ENCODE data around the gene NIT2. TPM values are rescaled to one million over a fixed set of nuclear protein-coding genes. Genes with fewer than 3 reads are reported as not detected.

Gene NIT2
- total RNA-seq, 2 experiments from 2014 or later, result 42.8 to 43.5 TPM

GRCh38 chr3:100352296-100353231 is 18.0 kb downstream of the NIT2 start:
- Mint-ChIP-seq H3K9me3 (peaks cover 1% of the 10 kb centered on the region), H3K4me3 (no peak overlapping the region), H3K27ac (no peak overlapping the region), H3K27me3 (no peaks in the 10 kb centered on the region), H3K4me1 (peaks cover 3% of the 10 kb centered on the region), H3K36me3 (peaks cover 45% of the 10 kb centered on the region)
- POLR2A ChIA-PET, result no interaction called here
- no peak for ATAC-seq (ENCODE audit: low read depth)
- no peak for DNase-seq

- Mint-ChIP-seq H3K36me3 (peaks cover 35% of the 10 kb centered on the region), H3K4me3 (no peak overlapping the region), H3K27me3 (no peaks in the 10 kb centered on the region), H3K4me1 (peaks cover 3% of the 10 kb centered on the region), H3K9me3 (peaks cover 1% of the 10 kb centered on the region), H3K27ac (no peak overlapping the region)
- ATAC-seq (ENCODE audit: low read depth), result no peak
- POLR2A ChIA-PET, result no interaction called here
- no peak for DNase-seq
Observed at GRCh38 chr3:100354850-100355249, 20.3 kb downstream of the NIT2 start.

GRCh38 chr3:100358413-100358812 is 23.9 kb downstream of the NIT2 start:
- no peak for ATAC-seq (ENCODE audit: low read depth)
- Mint-ChIP-seq H3K4me1 (peaks cover 1% of the 10 kb centered on the region), H3K4me3 (no peak overlapping the region), H3K27ac (peak overlapping the region; percentile 13), H3K27me3 (no peaks in the 10 kb centered on the region), H3K9me3 (peaks cover 2% of the 10 kb centered on the region), H3K36me3 (peaks cover 41% of the 10 kb centered on the region)
- DNase-seq, result no peak
- POLR2A ChIA-PET, result no interaction called here

GRCh38 chr3:100359035-100359434 is 24.5 kb downstream of the NIT2 start:
- POLR2A ChIA-PET, result no interaction called here
- Mint-ChIP-seq H3K4me1 (no peaks in the 10 kb centered on the region), H3K27me3 (no peaks in the 10 kb centered on the region), H3K36me3 (peaks cover 44% of the 10 kb centered on the region), H3K4me3 (no peak overlapping the region), H3K9me3 (peaks cover 2% of the 10 kb centered on the region), H3K27ac (no peak overlapping the region)
- no peak for ATAC-seq (ENCODE audit: low read depth)
- no peak for DNase-seq

GRCh38 chr3:100360757-100361496 is 26.4 kb downstream of the NIT2 start:
- no peaks in the 10 kb centered on the region for H3K4me1 Mint-ChIP-seq
- POLR2A ChIA-PET, result no interaction called here
- peaks cover 2% of the 10 kb centered on the region for H3K9me3 Mint-ChIP-seq
- H3K27me3 Mint-ChIP-seq, result no peaks in the 10 kb centered on the region
- DNase-seq (no peak), ATAC-seq (ENCODE audit: low read depth) (no peak)
- H3K36me3 Mint-ChIP-seq, result peaks cover 46% of the 10 kb centered on the region
- no peak overlapping the region for H3K4me3 Mint-ChIP-seq
- H3K27ac Mint-ChIP-seq, result no peak overlapping the region

GRCh38 chr3:100361897-100362296 is 27.3 kb downstream of the NIT2 start:
- H3K4me3 Mint-ChIP-seq, result no peak overlapping the region
- POLR2A ChIA-PET, result no interaction called here

GRCh38 chr3:100364421-100364820 is 29.9 kb downstream of the NIT2 start:
- ATAC-seq (ENCODE audit: low read depth), result no peak
- H3K36me3 Mint-ChIP-seq, result peaks cover 52% of the 10 kb centered on the region
- POLR2A ChIA-PET, result interaction anchor here (0.5 kb wide), 1 partner anchor 40 kb away, joined by 3 read pairs; no protein-coding TSS in a partner anchor
- no peak overlapping the region for H3K27ac Mint-ChIP-seq
- no peaks in the 10 kb centered on the region for H3K27me3 Mint-ChIP-seq
- no peak for DNase-seq
- no peaks in the 10 kb centered on the region for H3K4me1 Mint-ChIP-seq
- H3K4me3 Mint-ChIP-seq, result no peak overlapping the region
- peaks cover 2% of the 10 kb centered on the region for H3K9me3 Mint-ChIP-seq

More at GRCh38 chr3:100361897-100362296, 27.3 kb downstream of the NIT2 start:
- Mint-ChIP-seq H3K36me3 (peaks cover 45% of the 10 kb centered on the region), H3K9me3 (peaks cover 2% of the 10 kb centered on the region), H3K4me1 (no peaks in the 10 kb centered on the region), H3K27ac (no peak overlapping the region), H3K27me3 (no peaks in the 10 kb centered on the region)
- DNase-seq (no peak), ATAC-seq (ENCODE audit: low read depth) (no peak)

GRCh38 chr3:100366424-100366823 is 31.9 kb downstream of the NIT2 start:
- Mint-ChIP-seq H3K27ac (no peak overlapping the region), H3K9me3 (peaks cover 2% of the 10 kb centered on the region), H3K4me3 (no peak overlapping the region), H3K4me1 (no peaks in the 10 kb centered on the region), H3K27me3 (no peaks in the 10 kb centered on the region), H3K36me3 (peaks cover 48% of the 10 kb centered on the region)
- DNase-seq (no peak), ATAC-seq (ENCODE audit: low read depth) (no peak)
- POLR2A ChIA-PET, result no interaction called here

GRCh38 chr3:100368441-100368840 is 33.9 kb downstream of the NIT2 start:
- Mint-ChIP-seq H3K4me1 (no peaks in the 10 kb centered on the region), H3K4me3 (no peak overlapping the region), H3K27ac (no peak overlapping the region), H3K36me3 (peaks cover 34% of the 10 kb centered on the region), H3K9me3 (no peaks in the 10 kb centered on the region), H3K27me3 (no peaks in the 10 kb centered on the region)
- DNase-seq (no peak), ATAC-seq (ENCODE audit: low read depth) (no peak)
- POLR2A ChIA-PET, result interaction anchor here (1.2 kb wide), 1 partner anchor 12 kb away, joined by 3 read pairs; no protein-coding TSS in a partner anchor

- no peak for DNase-seq
- Mint-ChIP-seq H3K9me3 (no peaks in the 10 kb centered on the region), H3K4me3 (no peak overlapping the region), H3K36me3 (peaks cover 22% of the 10 kb centered on the region), H3K27me3 (no peaks in the 10 kb centered on the region), H3K27ac (no peak overlapping the region), H3K4me1 (no peaks in the 10 kb centered on the region)
- ATAC-seq (ENCODE audit: low read depth), result no peak
- POLR2A ChIA-PET, result no interaction called here
Observed at GRCh38 chr3:100370756-100371155, 36.2 kb downstream of the NIT2 start.

- DNase-seq (no peak), ATAC-seq (ENCODE audit: low read depth) (no peak)
- H3K27me3 Mint-ChIP-seq, result no peaks in the 10 kb centered on the region
- H3K4me1 Mint-ChIP-seq, result no peaks in the 10 kb centered on the region
- POLR2A ChIA-PET, result interaction anchor here (1.1 kb wide), 1 partner anchor 26 kb away, joined by 3 read pairs; no protein-coding TSS in a partner anchor
- H3K9me3 Mint-ChIP-seq, result no peaks in the 10 kb centered on the region
- H3K27ac Mint-ChIP-seq, result no peak overlapping the region
- H3K36me3 Mint-ChIP-seq, result peaks cover 23% of the 10 kb centered on the region
- H3K4me3 Mint-ChIP-seq, result no peak overlapping the region
Observed at GRCh38 chr3:100374521-100374920, 40.0 kb downstream of the NIT2 start.

GRCh38 chr3:100376301-100376700 is 41.7 kb downstream of the NIT2 start:
- no peak for ATAC-seq (ENCODE audit: low read depth)
- peaks cover 36% of the 10 kb centered on the region for H3K36me3 Mint-ChIP-seq
- no peaks in the 10 kb centered on the region for H3K27me3 Mint-ChIP-seq
- POLR2A ChIA-PET, result interaction anchor here (0.5 kb wide), 1 partner anchor 9 kb away, joined by 3 read pairs; no protein-coding TSS in a partner anchor
- H3K27ac Mint-ChIP-seq, result no peak overlapping the region
- no peak for DNase-seq
- no peak overlapping the region for H3K4me3 Mint-ChIP-seq
- H3K4me1 Mint-ChIP-seq, result no peaks in the 10 kb centered on the region
- no peaks in the 10 kb centered on the region for H3K9me3 Mint-ChIP-seq

- ATAC-seq (ENCODE audit: low read depth) (no peak), DNase-seq (no peak)
- Mint-ChIP-seq H3K27ac (no peak overlapping the region), H3K4me1 (peaks cover 8% of the 10 kb centered on the region), H3K36me3 (peaks cover 47% of the 10 kb centered on the region), H3K27me3 (no peaks in the 10 kb centered on the region), H3K9me3 (peaks cover 6% of the 10 kb centered on the region), H3K4me3 (no peak overlapping the region)
- POLR2A ChIA-PET, result no interaction called here
Observed at GRCh38 chr3:100384733-100385525, 50.4 kb downstream of the NIT2 start.

All from activated naive CD8-positive, alpha-beta T cell treated with anti-CD3 and anti-CD28 coated beads, Interleukin-2, amount 10 ng/mL, durations not matched to agents 7 days and 5 days (primary cell).